SKM-1 treated with dmso at 0.1 percent for 144 hours (cell line): ENCODE data around the gene PPIL6.
A peak's percentile ranks its signal among the peaks of the same experiment; 100 is the strongest.

Experiments
- DNase-seq: peaks from one replicate; lab custom pipeline; 2025; ENCODE audit not compliant: unreplicated experiment; lab: John Stamatoyannopoulos, UW

PPIL6 gene

GRCh38 chr6:109449795-109450673, 9.6 kb upstream of the PPIL6 start:
- DNase-seq = no peak

GRCh38 chr6:109449064-109449794, 8.8 kb upstream of the PPIL6 start:
- DNase-seq = no peak

DNA sequence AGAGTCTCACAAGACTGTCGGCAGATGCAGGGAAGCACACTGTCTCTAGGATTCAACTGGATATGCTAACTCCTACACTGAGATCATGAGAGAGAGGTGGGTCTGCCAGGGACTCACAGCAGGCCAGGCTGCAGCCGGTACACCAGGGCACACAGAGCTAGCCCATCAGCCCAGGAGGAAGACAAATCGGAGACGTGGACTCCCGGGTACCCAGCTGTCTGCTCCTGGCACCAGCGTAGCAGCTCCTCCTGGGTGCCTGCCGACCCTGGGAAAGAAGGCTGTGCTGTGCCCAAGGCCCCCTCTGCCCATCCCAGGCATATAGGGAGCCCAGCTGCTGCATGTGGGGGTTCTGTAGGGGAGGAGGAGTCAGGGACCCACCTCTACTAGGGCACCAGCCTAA, 8.2 kb upstream of the PPIL6 start:
- DNase-seq = no peak

GRCh38 chr6:109447878-109448555, 7.6 kb upstream of the PPIL6 start:
- no peak for DNase-seq

- DNase-seq = no peak
Measured at GRCh38 chr6:109447087-109447486, 6.7 kb upstream of the PPIL6 start.

DNA sequence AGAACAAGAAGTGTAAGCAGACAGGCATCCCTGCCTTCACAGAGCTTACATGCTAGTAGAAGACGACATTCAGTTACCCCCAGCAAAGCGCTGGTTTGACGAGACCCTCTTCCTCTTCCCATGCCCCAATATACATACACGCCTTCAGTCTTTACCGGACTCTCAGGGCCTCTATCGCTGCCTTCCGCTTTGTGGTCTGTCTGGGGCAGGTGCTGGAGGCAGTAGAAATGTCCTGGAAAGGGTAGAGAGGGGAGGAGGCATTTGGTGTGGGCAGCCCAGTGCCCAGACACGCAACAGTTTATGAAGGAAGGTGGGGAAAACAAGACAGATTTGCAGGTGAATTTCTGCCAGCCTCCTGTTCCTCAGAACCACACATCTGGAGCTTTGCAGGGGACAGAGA, 6.1 kb upstream of the PPIL6 start:
- no peak for DNase-seq

DNA sequence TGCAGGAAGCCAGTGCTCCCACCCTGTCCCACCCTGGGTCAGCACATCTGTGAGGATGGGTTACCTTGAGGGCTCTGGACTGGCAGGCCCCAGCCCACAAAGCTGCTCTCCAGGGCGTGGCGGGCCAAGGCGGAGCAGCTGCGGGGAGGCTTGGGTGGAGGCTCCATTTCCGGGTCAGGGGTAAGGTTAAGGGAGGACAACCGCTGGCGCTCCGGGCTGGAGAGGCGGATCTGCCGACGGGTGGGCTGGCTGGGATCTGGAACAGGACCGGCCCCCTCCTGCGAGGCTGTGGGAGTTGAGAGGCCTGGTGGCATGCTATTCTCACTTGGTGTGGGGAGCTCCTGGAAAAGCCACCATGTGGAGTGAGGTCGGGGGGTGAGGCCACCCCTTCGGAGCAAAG, 5.6 kb upstream of the PPIL6 start:
- no peak for DNase-seq

DNA sequence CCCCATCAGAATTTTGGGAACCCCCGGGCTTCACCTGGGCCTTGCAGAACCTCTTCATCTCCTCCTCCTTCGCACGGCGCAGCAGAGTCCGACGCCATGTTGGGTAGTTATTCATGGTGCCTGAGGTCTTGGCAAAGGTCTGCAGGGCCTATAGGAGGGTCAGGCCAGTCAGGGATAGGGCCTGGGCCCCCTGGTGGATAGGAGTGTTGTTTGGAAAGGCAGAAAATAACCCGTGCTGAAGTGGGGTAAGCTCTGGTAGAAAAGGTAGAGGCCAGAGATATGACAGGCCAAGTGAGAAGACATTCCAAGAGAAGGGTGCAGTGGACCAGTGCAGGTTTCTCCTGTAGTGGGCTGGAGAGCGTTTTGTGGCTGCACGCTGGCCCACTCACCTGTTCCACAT, 5.0 kb upstream of the PPIL6 start:
- no peak for DNase-seq

DNA sequence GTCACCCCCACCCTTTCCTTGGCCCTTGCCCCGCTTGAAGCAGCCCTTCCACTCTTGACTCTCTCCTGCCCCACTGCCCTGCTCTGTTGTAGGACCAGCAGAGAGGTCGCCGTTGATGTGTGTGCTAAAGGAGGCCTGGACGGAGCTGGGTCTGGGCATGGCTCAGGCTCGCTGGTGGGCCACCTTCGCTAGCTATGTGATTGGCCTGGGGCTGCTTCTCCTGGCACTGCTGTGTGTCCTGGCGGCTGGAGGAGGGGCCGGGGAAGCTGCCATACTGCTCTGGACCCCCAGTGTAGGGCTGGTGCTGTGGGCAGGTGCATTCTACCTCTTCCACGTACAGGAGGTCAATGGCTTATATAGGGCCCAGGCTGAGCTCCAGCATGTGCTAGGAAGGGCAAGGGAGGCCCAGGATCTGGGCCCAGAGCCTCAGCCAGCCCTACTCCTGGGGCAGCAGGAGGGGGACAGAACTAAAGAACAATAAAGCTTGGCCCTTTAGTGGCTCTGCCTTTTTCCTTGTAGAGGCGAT, 3.1 kb upstream of the PPIL6 start:
- no peak for DNase-seq

DNA sequence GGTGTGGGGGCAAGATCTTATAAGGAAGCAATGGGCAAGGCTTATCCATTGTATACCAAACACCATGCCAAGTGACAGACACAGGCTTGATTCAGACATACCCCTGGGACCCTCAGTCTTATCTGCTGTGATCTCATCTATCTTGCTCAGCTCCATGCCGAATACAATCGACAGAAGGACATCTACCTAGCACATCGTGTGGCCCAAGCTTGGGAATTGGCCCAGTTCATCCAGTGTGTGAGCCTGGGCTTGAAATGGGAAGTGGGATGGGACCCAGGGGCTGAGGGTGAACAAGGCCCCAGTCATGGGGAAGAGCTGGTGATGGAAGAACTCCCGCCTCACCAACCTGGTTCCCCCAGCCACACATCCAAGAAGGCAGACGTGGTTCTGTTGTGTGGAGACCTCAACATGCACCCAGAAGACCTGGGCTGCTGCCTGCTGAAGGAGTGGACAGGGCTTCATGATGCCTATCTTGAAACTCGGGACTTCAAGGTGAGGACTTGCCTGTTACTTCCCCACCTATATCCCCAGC, 2.0 kb upstream of the PPIL6 start:
- DNase-seq = no peak

DNA sequence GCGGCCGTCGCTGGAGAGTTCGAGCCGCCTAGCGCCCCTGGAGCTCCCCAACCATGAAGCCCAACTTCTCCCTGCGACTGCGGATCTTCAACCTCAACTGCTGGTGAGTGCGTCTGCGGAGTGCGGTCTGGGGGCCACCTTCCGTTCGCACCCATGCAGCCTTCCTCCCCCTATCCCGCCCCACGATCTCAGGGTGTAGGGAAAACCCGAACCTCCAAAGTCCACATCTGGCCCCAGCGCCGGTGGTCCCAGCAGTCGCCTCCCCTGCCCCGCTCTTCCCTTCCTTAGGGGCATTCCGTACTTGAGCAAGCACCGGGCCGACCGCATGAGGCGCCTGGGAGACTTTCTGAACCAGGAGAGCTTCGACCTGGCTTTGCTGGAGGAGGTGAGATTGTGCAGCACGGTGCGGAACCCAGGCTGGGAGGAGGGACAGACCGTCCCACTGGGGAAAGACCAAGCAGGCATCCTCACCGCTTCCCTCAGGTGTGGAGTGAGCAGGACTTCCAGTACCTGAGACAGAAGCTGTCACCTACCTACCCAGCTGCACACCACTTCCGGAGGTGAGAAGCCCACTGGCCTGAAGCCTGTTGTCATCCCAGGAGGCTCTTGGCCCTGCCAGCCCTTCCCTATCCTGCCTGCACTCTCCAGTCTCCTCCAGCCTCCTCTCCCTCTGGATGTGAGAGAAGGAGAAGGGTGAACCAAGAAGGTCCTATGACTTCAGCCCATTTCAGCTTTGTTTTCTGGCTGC, 815 bp upstream of the PPIL6 start:
- DNase-seq = peak; percentile 57

DNA sequence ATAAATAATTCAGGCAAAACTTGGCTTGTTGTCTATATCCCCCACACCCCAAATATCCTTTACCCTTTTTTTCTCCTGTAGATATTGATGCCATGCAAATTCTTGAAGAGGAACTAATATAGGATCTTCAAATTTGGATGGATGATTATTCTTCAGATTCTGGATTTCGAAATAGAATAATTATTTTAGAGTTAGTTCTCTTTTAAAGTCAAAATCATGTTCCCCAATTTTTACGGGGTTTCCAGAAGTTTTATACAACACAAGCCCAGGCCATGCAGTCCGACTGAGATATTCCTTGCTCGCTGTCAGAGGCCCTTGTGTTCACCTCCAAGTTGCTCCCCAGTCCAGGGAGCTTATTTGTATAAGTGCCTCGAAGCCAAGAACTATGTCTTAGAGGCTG, 4.4 kb downstream of the PPIL6 start:
- no peak for DNase-seq

- no peak for DNase-seq
Measured at GRCh38 chr6:109434456-109434855, 6.0 kb downstream of the PPIL6 start.

DNA sequence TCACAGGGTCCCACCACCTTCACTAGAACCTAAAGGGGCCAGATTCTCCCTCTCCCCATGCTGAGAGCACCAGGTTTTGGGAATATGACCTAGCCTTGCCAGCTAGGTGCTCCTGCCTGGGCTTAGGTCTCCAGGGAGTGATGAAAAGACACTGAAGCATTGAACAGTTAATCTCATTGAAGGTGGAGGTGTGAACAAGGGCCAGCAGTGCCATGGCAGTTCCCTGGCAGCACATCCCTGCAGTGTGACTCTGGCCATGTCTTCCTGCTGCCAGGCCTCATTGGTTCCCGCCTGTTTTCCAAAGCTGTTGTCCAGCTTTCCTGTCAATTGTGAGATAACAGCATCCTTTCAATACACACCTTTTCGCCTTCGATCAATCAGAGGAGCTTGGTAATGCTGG, 10.9 kb downstream of the PPIL6 start:
- DNase-seq = no peak

DNA sequence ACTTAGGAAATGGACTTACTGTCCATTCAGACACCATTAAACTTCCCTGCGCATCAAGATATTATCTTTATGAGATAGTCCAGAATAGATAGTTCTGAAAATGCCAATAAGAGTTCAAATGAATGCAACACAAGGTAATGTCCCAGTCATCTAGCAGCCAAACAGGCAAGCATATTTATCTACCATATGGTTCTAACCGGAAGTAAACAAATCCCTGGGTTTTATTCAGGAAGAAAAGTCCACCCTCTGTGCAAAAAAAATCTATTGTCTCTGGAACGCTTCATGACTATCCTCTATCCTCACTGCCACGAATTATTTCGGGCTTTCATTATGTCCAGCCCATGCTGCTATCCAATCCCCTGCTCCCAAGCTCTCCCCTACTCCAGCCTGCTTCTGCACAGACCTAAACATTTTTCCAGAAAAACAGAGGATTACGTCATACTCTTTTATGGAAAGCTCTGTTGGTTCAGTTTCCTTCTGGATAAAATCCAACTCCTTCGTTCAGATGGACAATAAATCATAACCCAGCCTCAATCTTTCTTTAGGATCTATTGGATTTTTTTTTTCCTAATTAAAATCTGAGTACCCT, 11.4 kb downstream of the PPIL6 start:
- DNase-seq = no peak

GRCh38 chr6:109424946-109425345, 15.5 kb downstream of the PPIL6 start:
- no peak for DNase-seq

DNA sequence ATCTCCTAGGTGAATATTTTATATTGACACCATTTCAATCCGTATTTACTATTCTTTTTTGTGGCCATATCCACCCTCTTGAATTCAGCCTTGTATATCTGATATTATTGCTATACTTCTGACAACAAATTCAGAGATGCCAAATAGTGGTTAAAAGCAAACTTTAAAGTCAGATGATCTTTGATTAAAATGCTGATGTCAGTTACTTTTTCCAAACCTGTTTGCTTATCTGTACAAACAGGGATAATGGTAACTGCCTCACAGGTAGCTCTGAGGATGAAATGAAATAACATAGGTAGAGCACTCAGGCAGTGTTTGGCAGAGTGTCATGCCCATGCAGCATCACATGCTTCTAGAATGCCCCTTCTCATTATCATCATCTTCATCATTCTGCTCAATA, 19.2 kb downstream of the PPIL6 start:
- no peak for DNase-seq

DNA sequence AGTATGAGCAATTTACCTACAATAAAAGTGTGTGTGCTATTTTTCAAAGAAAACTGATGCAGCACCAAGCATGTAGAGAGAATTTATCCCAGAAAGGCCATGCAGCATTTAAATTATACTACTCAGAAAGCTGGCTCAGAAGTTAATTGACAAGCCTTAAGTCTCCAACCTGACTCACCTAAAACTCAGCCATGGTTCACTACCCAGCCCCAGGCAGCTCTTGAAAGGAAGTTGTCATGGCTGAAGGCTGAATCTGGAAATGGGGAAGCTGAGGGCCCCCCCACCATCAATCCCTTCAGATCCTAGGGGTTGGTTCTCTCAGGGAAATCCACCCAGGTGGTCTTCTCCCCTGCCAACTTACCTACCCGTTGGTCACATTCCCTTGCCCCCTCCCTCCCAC, 19.7 kb downstream of the PPIL6 start:
- DNase-seq = no peak

GRCh38 chr6:109417646-109418045, 22.8 kb downstream of the PPIL6 start:
- no peak for DNase-seq

DNA sequence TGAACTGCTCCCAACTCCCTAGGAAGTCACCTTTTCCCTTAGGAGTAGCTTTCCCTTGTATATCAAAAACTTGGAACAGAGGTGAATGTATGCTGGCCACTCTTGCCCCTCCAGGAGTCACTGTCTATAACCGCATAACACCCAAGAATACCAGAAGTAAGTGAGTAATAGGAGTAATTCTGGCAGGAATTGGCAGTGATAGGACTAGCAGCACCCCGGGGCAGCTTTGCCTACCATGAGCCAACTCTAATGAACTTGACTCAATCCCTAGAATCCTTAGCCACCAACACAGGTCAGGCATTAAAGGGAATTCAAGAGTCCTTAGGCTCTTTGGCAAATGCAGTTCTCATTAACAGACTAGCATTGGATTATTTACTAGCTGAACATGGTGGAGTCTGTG, 29.4 kb downstream of the PPIL6 start:
- no peak for DNase-seq
